HCT116 (cell line): ENCODE data around the gene TNN. TPM values are rescaled to one million over a fixed set of nuclear protein-coding genes. Genes with fewer than 3 reads are reported as not detected.

Source experiments
- ATAC-seq: fragments of 200-7000 bp; cut with Tn5 transposase; 2 replicates; pipeline ENCODE4 v1.9.1; 2020; ENCODE audit warnings: mild to moderate bottlenecking, moderate library complexity
- BruUV-seq: library from RNA; stranded (reverse); fragments of 400-500 nt; replicated peaks from 2 replicates; lab custom pipeline; 2021; lab: Mats Ljungman, UMichigan
- CTCF ChIA-PET: fragments of 300-600 bp; sonication (Branson Sonifier 250); formaldehyde crosslinking; loops from one replicate; lab custom pipeline; 2021; ENCODE audit warnings: antibody characterized with exemption; lab: Charles Lee
- POLR2A ChIA-PET: fragments of 300-600, 350-600 bp; sonication (Branson Sonifier 250); formaldehyde crosslinking; loops from one replicate; lab custom pipeline; 2021; ENCODE audit warnings: antibody characterized with exemption; lab: Charles Lee
- RAD21 ChIA-PET, 2 experiments: fragments of 300-600 bp; sonication (Branson Sonifier 250); formaldehyde crosslinking; loops; one replicate each; lab custom pipeline; 2023; ENCODE audit warnings: low total read pairs in 2 of 2; ENCODE audit not compliant: uncharacterized antibody in 2 of 2, unreplicated experiment in 2 of 2, low non-redundant PET in 1 of 2; lab: Charles Lee
- DNase-seq: peaks from one replicate; pipeline ENCODE4 v3.0.0-alpha.2; 2010; ENCODE audit warnings: low read depth, low spot score
- H2AFZ ChIP-seq: fragments of 200-600 bp; shearing (Covaris generic), sonication (generic); 2 replicates; pipeline ENCODE4 v1.6.1; 2017; ENCODE audit warnings: low read depth, mixed run types, mixed read lengths, antibody characterized with exemption, low read length; ENCODE audit not compliant: poor library complexity, severe bottlenecking
- H3K27ac ChIP-seq: 2 replicates; pipeline ENCODE4 v1.5.1; 2012; ENCODE audit warnings: low read depth, low read length
- H3K27me3 ChIP-seq: fragments of 200-600 bp; sonication (generic); 2 replicates; pipeline ENCODE4 v1.6.1; 2016; ENCODE audit warnings: mixed run types, low read length, mixed read lengths; ENCODE audit not compliant: insufficient read depth
- H3K36me3 ChIP-seq, 2 experiments: fragments of 200-500 bp in 1 of 2; fragments of 200-600 bp in 1 of 2; sonication (Bioruptor generic) in 1 of 2; sonication (generic) in 1 of 2; 2 replicates each; pipeline versions ENCODE4 v1.5.1 to v1.6.1; 2014 to 2016; ENCODE audit warnings: low read length in 2 of 2, inconsistent platforms in 1 of 2, mixed read lengths in 1 of 2, mixed run types in 1 of 2; ENCODE audit not compliant: insufficient read depth in 2 of 2, control insufficient read depth in 1 of 2
- H3K4me1 ChIP-seq, 2 experiments: fragments of 200-600 bp in 1 of 2; sonication (generic) in 1 of 2; 2 replicates each; pipeline versions ENCODE4 v1.5.1 to v1.6.1; 2012 to 2017; ENCODE audit warnings: low read length in 2 of 2, inconsistent platforms in 1 of 2, mild to moderate bottlenecking in 1 of 2, mixed read lengths in 1 of 2, mixed run types in 1 of 2, moderate library complexity in 1 of 2; ENCODE audit not compliant: insufficient read depth in 2 of 2, control insufficient read depth in 1 of 2
- H3K4me2 ChIP-seq: fragments of 200-600 bp; sonication (generic); 2 replicates; pipeline ENCODE4 v1.6.1; 2017; ENCODE audit warnings: mixed run types, low read length, mixed read lengths
- H3K4me3 ChIP-seq, 2 experiments: fragments of 200-600 bp in 1 of 2; sonication (generic) in 1 of 2; replicated peaks in 1 of 2; 2 replicates each; pipeline ENCODE4 v1.5.1; 2011 to 2016; ENCODE audit warnings: low read length in 2 of 2, control low read depth in 1 of 2, low read depth in 1 of 2, mild to moderate bottlenecking in 1 of 2, mixed read lengths in 1 of 2, mixed run types in 1 of 2
- H3K79me2 ChIP-seq: fragments of 200-600 bp; sonication (generic); 2 replicates; pipeline ENCODE4 v1.6.1; 2017; ENCODE audit warnings: mild to moderate bottlenecking, mixed run types, low read length, moderate library complexity, mixed read lengths; ENCODE audit not compliant: insufficient read depth
- H3K9ac ChIP-seq: fragments of 200-600 bp; sonication (generic); 2 replicates; pipeline ENCODE4 v1.6.1; 2016; ENCODE audit warnings: low read length, mixed read lengths
- H3K9me2 ChIP-seq: fragments of 200-600 bp; sonication (generic), shearing (Covaris generic); 2 replicates; pipeline ENCODE4 v1.6.1; 2017; ENCODE audit warnings: mixed run types, mild to moderate bottlenecking, moderate library complexity; ENCODE audit not compliant: insufficient read depth
- H3K9me3 ChIP-seq, 2 experiments: fragments of 200-500 bp in 1 of 2; fragments of 200-600 bp in 1 of 2; sonication (Bioruptor generic) in 1 of 2; sonication (generic) in 1 of 2; 2 replicates each; pipeline ENCODE4 v1.6.1; 2014 to 2017; ENCODE audit warnings: low read length in 2 of 2, mixed read lengths in 2 of 2, inconsistent platforms in 1 of 2, low read depth in 1 of 2, mild to moderate bottlenecking in 1 of 2, mixed run types in 1 of 2, moderate library complexity in 1 of 2; ENCODE audit not compliant: control insufficient read depth in 1 of 2, insufficient read depth in 1 of 2
- H4K20me1 ChIP-seq: fragments of 200-600 bp; sonication (generic), shearing (Covaris generic); 2 replicates; pipeline ENCODE4 v1.6.1; 2017; ENCODE audit warnings: mixed run types, mild to moderate bottlenecking, moderate library complexity; ENCODE audit not compliant: insufficient read depth
- FOSL1 ChIP-seq: IDR thresholded peaks from 2 replicates; pipeline ENCODE4 v1.6.1; 2012; ENCODE audit warnings: low read depth
- JUND ChIP-seq: IDR thresholded peaks from 2 replicates; pipeline ENCODE4 v1.6.1; 2012
- RAD21 ChIP-seq: IDR thresholded peaks from 2 replicates; pipeline ENCODE4 v1.6.1; 2012; ENCODE audit warnings: low read depth, mild to moderate bottlenecking
- SIN3A ChIP-seq: IDR thresholded peaks from 2 replicates; pipeline ENCODE4 v1.6.1; 2012; ENCODE audit warnings: low read depth
- SP1 ChIP-seq: IDR thresholded peaks from 2 replicates; pipeline ENCODE4 v1.6.1; 2012; ENCODE audit warnings: low read depth
- SRF ChIP-seq: IDR thresholded peaks from 2 replicates; pipeline ENCODE4 v1.6.1; 2012; ENCODE audit warnings: low read depth
- TCF7L2 ChIP-seq: IDR thresholded peaks from 2 replicates; pipeline ENCODE4 v1.7.0; 2011; ENCODE audit warnings: borderline replicate concordance, inconsistent platforms; ENCODE audit not compliant: insufficient read depth, insufficient read length; ENCODE audit errors: extremely low read depth
- YY1 ChIP-seq: IDR thresholded peaks from 2 replicates; pipeline ENCODE4 v1.6.1; 2011; ENCODE audit warnings: low read length, low read depth, moderate library complexity, mild to moderate bottlenecking; ENCODE audit not compliant: insufficient replicate concordance; ENCODE audit errors: extremely low read depth
- ZNF274 ChIP-seq: fragments of 200-500 bp; sonication (Bioruptor generic); IDR thresholded peaks from 2 replicates; pipeline ENCODE4 v1.6.1; 2014; ENCODE audit warnings: mild to moderate bottlenecking, low read depth, low read length, inconsistent platforms
- intact Hi-C: fragments of 100-400 bp; cut with micrococcal nuclease; formaldehyde crosslinking; loops from 2 replicates; pipeline ENCODE4 v1.10.0; 2022
- total RNA-seq: library from RNA; stranded (reverse); gene quantifications from one replicate; pipeline ENCODE4 v1.2.1, GENCODE V29; 2021; ENCODE audit not compliant: unreplicated experiment
- TF ChIP-seq, protein P1 (sequence below): IDR thresholded peaks from 2 replicates; pipeline ENCODE4 v1.6.1; 2012; ENCODE audit warnings: low read depth

TNN gene
- total RNA-seq, 1 experiment from 2014 or later, result not detected

DNA sequence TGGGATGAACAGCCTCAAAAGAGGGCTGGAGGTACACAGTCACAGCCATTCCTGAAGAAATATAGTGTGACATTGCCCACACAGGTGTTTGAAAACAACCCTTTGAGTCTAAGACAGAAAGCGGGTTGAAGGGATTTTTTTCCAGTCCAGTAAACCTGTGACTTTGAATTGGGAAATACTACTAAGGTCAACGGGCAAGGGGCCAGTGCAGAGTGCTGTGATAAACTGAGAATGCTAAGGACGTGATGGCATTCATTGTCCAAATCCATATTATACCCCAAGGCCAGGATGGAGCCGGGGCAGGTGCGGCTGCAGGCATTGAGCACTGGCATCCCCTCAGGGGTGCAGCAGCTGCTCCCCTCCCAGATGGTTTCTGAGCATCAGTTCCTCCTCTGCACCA lies 88.3 kb downstream of the TNN start:
- Histone ChIP-seq H3K4me1 (peaks cover 0 to 15% of the 10 kb centered on the region in 2 experiments; a peak in 2 of 4 replicates), H3K36me3 (peaks cover 10 to 12% of the 10 kb centered on the region in 2 experiments; a peak in 2 of 4 replicates), H3K4me2 (no peak overlapping the region), H3K9ac (no peak overlapping the region), H3K27me3 (peaks cover 4% of the 10 kb centered on the region; the same call in 1 of the 2 replicates), H3K9me3 (no peaks in the 10 kb centered on the region), H3K79me2 (no peaks in the 10 kb centered on the region), H3K27ac (no peak overlapping the region), H3K9me2 (no peaks in the 10 kb centered on the region), H4K20me1 (no peaks in the 10 kb centered on the region), H3K4me3 (no peak overlapping the region), H2AFZ (no peak overlapping the region)
- ChIA-PET CTCF (interaction anchor here (0.9 to 6.0 kb wide), 13 partner anchors 10 to 1691 kb away, joined by 3 to 140 read pairs (median 4); no protein-coding TSS in a partner anchor), RAD21 (interaction anchor here (1.8 to 2.2 kb wide), 2 partner anchors 163 to 164 kb away, joined by 12 to 15 read pairs; no protein-coding TSS in a partner anchor), POLR2A (interaction anchor here (1.3 kb wide), 1 partner anchor 126 kb away, joined by 3 read pairs; no protein-coding TSS in a partner anchor)
- DNase-seq (no peak), ATAC-seq (no peak)
- TF ChIP-seq TCF7L2 (no peak), RAD21 (no peak), SP1 (no peak), SIN3A (no peak), ZNF274 (no peak), SRF (no peak), YY1 (no peak), JUND (no peak), FOSL1 (no peak)
- TF ChIP-seq, protein P1, sequence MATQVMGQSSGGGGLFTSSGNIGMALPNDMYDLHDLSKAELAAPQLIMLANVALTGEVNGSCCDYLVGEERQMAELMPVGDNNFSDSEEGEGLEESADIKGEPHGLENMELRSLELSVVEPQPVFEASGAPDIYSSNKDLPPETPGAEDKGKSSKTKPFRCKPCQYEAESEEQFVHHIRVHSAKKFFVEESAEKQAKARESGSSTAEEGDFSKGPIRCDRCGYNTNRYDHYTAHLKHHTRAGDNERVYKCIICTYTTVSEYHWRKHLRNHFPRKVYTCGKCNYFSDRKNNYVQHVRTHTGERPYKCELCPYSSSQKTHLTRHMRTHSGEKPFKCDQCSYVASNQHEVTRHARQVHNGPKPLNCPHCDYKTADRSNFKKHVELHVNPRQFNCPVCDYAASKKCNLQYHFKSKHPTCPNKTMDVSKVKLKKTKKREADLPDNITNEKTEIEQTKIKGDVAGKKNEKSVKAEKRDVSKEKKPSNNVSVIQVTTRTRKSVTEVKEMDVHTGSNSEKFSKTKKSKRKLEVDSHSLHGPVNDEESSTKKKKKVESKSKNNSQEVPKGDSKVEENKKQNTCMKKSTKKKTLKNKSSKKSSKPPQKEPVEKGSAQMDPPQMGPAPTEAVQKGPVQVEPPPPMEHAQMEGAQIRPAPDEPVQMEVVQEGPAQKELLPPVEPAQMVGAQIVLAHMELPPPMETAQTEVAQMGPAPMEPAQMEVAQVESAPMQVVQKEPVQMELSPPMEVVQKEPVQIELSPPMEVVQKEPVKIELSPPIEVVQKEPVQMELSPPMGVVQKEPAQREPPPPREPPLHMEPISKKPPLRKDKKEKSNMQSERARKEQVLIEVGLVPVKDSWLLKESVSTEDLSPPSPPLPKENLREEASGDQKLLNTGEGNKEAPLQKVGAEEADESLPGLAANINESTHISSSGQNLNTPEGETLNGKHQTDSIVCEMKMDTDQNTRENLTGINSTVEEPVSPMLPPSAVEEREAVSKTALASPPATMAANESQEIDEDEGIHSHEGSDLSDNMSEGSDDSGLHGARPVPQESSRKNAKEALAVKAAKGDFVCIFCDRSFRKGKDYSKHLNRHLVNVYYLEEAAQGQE, result no peak
- intact Hi-C loops, result loop anchor here (1.0 to 2.0 kb wide), 2 partner anchors 65 to 127 kb away; no protein-coding TSS in a partner anchor
- no TSS peak for BruUV-seq
